Measurements from ENCODE around the gene PCDHGA1. TPM values are rescaled to one million over a fixed set of nuclear protein-coding genes. Genes with fewer than 3 reads are reported as not detected.

Gene PCDHGA1
- total and polyA plus RNA-seq, 2 experiments from 2014 or later, result 0.33 TPM; not detected in 1

DNA sequence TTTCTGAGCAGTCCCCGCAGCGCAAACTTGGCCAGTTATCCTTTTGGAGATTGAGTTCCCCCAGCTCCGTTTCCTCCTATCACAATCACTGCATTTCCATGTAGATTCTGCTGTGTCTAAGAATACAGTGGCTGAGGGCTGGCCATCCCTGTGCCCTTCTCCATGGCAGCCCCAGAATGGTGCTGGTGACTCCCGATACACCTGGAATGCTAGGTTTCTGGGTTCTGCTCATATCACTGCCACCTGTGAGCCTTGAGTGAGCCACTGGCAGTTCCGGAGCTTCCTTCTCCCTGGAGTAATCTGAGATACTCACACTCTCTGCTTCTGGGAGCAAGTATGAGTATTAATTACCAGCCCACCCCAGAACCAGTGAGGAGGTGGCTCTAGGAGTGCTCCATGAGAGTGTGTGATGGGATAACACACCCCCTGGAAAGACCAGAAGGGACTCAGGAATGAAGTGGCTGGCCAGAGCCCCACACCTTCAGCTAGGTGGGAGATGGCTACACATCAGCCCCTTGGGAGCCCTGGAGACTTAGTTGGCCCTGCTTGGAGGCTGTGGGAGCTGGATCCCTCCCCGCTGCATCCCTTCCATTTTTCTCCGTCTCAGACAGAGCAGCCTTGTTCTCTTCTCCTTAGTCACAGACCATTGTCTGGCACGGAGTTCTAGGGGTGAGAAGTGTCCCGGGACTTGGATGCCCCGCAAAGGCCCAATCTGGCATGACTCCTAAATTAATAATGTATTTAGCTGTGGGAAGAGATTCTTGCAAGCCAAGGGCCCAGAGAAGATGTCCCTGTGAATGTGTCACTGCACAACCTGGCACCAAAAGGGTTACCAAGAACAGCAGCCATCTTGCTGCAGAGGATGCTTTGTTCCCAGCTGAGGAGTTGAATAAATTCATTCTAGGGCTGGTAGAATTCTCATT is 163.4 kb downstream of the PCDHGA1 start:
- no peak overlapping the region for H3K4me3 ChIP-seq
- no peak overlapping the region for H2AFZ ChIP-seq
- H4K20me1 ChIP-seq (ENCODE audit: insufficient read depth, poor library complexity, severe bottlenecking), result no peaks in the 10 kb centered on the region
- no peak for DNase-seq (ENCODE audit: low spot score)
- TF ChIP-seq, protein P1, sequence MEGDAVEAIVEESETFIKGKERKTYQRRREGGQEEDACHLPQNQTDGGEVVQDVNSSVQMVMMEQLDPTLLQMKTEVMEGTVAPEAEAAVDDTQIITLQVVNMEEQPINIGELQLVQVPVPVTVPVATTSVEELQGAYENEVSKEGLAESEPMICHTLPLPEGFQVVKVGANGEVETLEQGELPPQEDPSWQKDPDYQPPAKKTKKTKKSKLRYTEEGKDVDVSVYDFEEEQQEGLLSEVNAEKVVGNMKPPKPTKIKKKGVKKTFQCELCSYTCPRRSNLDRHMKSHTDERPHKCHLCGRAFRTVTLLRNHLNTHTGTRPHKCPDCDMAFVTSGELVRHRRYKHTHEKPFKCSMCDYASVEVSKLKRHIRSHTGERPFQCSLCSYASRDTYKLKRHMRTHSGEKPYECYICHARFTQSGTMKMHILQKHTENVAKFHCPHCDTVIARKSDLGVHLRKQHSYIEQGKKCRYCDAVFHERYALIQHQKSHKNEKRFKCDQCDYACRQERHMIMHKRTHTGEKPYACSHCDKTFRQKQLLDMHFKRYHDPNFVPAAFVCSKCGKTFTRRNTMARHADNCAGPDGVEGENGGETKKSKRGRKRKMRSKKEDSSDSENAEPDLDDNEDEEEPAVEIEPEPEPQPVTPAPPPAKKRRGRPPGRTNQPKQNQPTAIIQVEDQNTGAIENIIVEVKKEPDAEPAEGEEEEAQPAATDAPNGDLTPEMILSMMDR (IDR thresholded peaks at IDR 0.05; ENCODE audit: poor library complexity), result no peak
- TF ChIP-seq EZH2phosphoT487 (IDR thresholded peaks at IDR 0.05; ENCODE audit: low read depth, severe bottlenecking, unreplicated experiment), result no peak
- TF ChIP-seq EZH2 (IDR thresholded peaks at IDR 0.05; ENCODE audit: borderline replicate concordance), result no peak
- no peaks in the 10 kb centered on the region for H3K79me2 ChIP-seq
- H3K9me2 ChIP-seq (replicated peaks; ENCODE audit: insufficient read depth), result no peaks in the 10 kb centered on the region
- H3K27ac ChIP-seq, result peak overlapping the region; percentile 69
- H3K27me3 ChIP-seq, result peaks cover 27% of the 10 kb centered on the region
- 88% methylated on average over 10 of the region's 10 CpGs for WGBS (ENCODE audit: low lambda C conversion rate, missing lambda C conversion rate)
- no peaks in the 10 kb centered on the region for H3K36me3 ChIP-seq (replicated peaks; ENCODE audit: insufficient read depth, low read depth)
- H3K4me1 ChIP-seq (ENCODE audit: insufficient read depth), result peaks cover 19% of the 10 kb centered on the region
- H3K9me3 ChIP-seq (ENCODE audit: low read depth), result no peaks in the 10 kb centered on the region
- H3K4me2 ChIP-seq, result peak overlapping the region; percentile 68

DNA sequence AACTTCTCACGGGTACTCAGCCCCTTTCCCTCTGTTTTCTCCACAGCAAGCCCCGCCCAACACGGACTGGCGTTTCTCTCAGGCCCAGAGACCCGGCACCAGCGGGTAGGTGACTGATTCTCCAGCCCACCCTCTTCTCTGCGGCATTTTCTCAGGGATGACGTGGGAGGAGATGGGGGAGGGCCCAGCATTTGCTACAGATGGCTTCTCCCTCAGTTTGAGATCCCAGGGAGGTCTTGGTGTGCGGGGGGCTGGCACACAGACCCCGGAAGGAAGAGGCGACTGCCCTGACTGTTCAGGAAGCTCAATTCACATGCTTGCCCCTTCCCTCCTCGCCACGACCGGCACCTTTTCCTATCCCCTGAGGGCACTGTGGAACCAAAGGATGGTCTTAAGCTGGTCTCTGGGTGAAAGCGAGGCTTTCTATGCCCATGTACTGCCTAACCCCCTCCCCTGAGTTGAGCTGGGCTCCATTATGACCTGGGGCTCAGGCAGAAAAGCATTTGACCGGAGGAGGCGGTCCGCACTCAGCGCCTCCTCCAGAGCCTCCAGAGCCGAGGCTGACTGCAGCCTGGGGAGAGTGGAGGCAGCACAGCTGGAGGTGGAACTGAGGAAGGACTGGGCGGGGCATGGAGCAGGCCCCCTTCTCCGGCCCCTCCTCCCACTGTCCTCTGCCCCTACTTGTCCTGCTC is 164.6 kb downstream of the PCDHGA1 start:
- Histone ChIP-seq H3K9me2 (replicated peaks; ENCODE audit: insufficient read depth) (no peaks in the 10 kb centered on the region), H4K20me1 (ENCODE audit: insufficient read depth, poor library complexity, severe bottlenecking) (no peaks in the 10 kb centered on the region), H3K4me3 (no peak overlapping the region), H3K27ac (peak overlapping the region; percentile 69), H3K9me3 (ENCODE audit: low read depth) (no peaks in the 10 kb centered on the region), H3K27me3 (peaks cover 27% of the 10 kb centered on the region), H3K79me2 (no peaks in the 10 kb centered on the region), H3K4me2 (peak overlapping the region; percentile 68), H3K36me3 (replicated peaks; ENCODE audit: insufficient read depth, low read depth) (no peaks in the 10 kb centered on the region), H2AFZ (no peak overlapping the region), H3K4me1 (ENCODE audit: insufficient read depth) (peaks cover 19% of the 10 kb centered on the region)
- no peak for DNase-seq (ENCODE audit: low spot score)
- WGBS (ENCODE audit: low lambda C conversion rate, missing lambda C conversion rate), result 33% methylated on average over 20 of the region's 22 CpGs
- TF ChIP-seq EZH2phosphoT487 (IDR thresholded peaks at IDR 0.05; ENCODE audit: low read depth, severe bottlenecking, unreplicated experiment), result no peak
- TF ChIP-seq, protein P1 (IDR thresholded peaks at IDR 0.05; ENCODE audit: poor library complexity), result no peak
- no peak for TF ChIP-seq EZH2 (IDR thresholded peaks at IDR 0.05; ENCODE audit: borderline replicate concordance)

DNA sequence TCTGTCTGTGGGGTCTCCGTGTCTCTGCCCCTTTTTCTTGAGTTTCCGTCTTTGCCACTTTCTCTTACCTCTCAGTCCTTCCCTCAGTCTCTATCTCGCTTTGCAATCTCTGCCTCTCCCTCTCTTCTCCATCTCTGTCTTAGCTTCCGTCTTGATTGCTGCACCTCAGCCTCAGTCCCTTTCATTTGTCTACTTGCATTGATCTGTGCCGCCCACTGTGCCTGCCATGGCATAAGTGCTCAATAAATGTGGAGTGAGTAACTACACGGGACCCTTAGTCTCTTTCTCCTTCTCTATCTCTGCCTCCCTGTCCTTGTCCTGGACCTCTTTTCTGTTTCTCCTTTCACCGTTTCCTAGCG is 165.1 kb downstream of the PCDHGA1 start:
- peaks cover 27% of the 10 kb centered on the region for H3K27me3 ChIP-seq

More for the DNA sequence above, 165.1 kb downstream of the PCDHGA1 start:
- TF ChIP-seq EZH2 (IDR thresholded peaks at IDR 0.05; ENCODE audit: borderline replicate concordance), result no peak
- TF ChIP-seq, protein P1 (IDR thresholded peaks at IDR 0.05; ENCODE audit: poor library complexity), result no peak
- TF ChIP-seq EZH2phosphoT487 (IDR thresholded peaks at IDR 0.05; ENCODE audit: low read depth, severe bottlenecking, unreplicated experiment), result no peak
- no peak for DNase-seq (ENCODE audit: low spot score)
- no peaks in the 10 kb centered on the region for H3K36me3 ChIP-seq (replicated peaks; ENCODE audit: insufficient read depth, low read depth)
- no peaks in the 10 kb centered on the region for H3K9me3 ChIP-seq (ENCODE audit: low read depth)
- H3K4me2 ChIP-seq, result peak overlapping the region; percentile 68
- peak overlapping the region; percentile 69 for H3K27ac ChIP-seq
- H3K9me2 ChIP-seq (replicated peaks; ENCODE audit: insufficient read depth), result no peaks in the 10 kb centered on the region
- H3K79me2 ChIP-seq, result no peaks in the 10 kb centered on the region
- H2AFZ ChIP-seq, result no peak overlapping the region
- H4K20me1 ChIP-seq (ENCODE audit: insufficient read depth, poor library complexity, severe bottlenecking), result no peaks in the 10 kb centered on the region
- WGBS (ENCODE audit: low lambda C conversion rate, missing lambda C conversion rate), result 65% methylated on average over 7 of the region's 8 CpGs
- H3K4me1 ChIP-seq (ENCODE audit: insufficient read depth), result peaks cover 19% of the 10 kb centered on the region
- H3K4me3 ChIP-seq, result no peak overlapping the region

All from hepatocyte (in vitro differentiated cells).